Superior temporal gyrus (tissue), 1 donor: ENCODE measurements around the gene CNIH3.

Source experiments
- DNase-seq: peaks from one replicate; pipeline ENCODE4 v3.0.0-alpha.2; 2016; ENCODE audit errors: extremely low spot score

The CNIH3 gene

GRCh38 chr1:224616756-224617409 lies 766 bp downstream of the CNIH3 start:
- DNase-seq: no peak

- DNase-seq: no peak
Measured at GRCh38 chr1:224617410-224618355, 1.6 kb downstream of the CNIH3 start.

GRCh38 chr1:224619209-224619608 lies 3.1 kb downstream of the CNIH3 start:
- DNase-seq: no peak

- no peak for DNase-seq
Measured at GRCh38 chr1:224620105-224620504, 4.0 kb downstream of the CNIH3 start.

GRCh38 chr1:224621813-224622682 lies 5.9 kb downstream of the CNIH3 start:
- DNase-seq: no peak

- DNase-seq: no peak
Measured at GRCh38 chr1:224622831-224623230, 6.7 kb downstream of the CNIH3 start.

- no peak for DNase-seq
Measured at GRCh38 chr1:224623310-224623714, 7.2 kb downstream of the CNIH3 start.

- DNase-seq: no peak
Measured at GRCh38 chr1:224623743-224624333, 7.7 kb downstream of the CNIH3 start.

- DNase-seq: no peak
Measured at GRCh38 chr1:224624432-224624831, 8.3 kb downstream of the CNIH3 start.

GRCh38 chr1:224626042-224626441 lies 9.9 kb downstream of the CNIH3 start:
- DNase-seq: no peak

GRCh38 chr1:224629965-224630364 lies 13.8 kb downstream of the CNIH3 start:
- no peak for DNase-seq

- DNase-seq: peak; percentile 56
Measured at GRCh38 chr1:224631462-224632115, 15.5 kb downstream of the CNIH3 start.

- DNase-seq: no peak
Measured at GRCh38 chr1:224632381-224632871, 16.3 kb downstream of the CNIH3 start.

- DNase-seq: no peak
Measured at GRCh38 chr1:224632921-224633321, 16.8 kb downstream of the CNIH3 start.

GRCh38 chr1:224635356-224635755 lies 19.2 kb downstream of the CNIH3 start:
- no peak for DNase-seq

GRCh38 chr1:224637515-224637914 lies 21.4 kb downstream of the CNIH3 start:
- no peak for DNase-seq

GRCh38 chr1:224637936-224638335 lies 21.8 kb downstream of the CNIH3 start:
- no peak for DNase-seq

- DNase-seq: no peak
Measured at GRCh38 chr1:224639426-224639975, 23.4 kb downstream of the CNIH3 start.

- DNase-seq: no peak
Measured at GRCh38 chr1:224640018-224640417, 23.9 kb downstream of the CNIH3 start.

- DNase-seq: no peak
Measured at GRCh38 chr1:224640587-224640986, 24.5 kb downstream of the CNIH3 start.

- no peak for DNase-seq
Measured at GRCh38 chr1:224641030-224641429, 24.9 kb downstream of the CNIH3 start.
